Measurements from ENCODE around the gene ICAM2.

DNA sequence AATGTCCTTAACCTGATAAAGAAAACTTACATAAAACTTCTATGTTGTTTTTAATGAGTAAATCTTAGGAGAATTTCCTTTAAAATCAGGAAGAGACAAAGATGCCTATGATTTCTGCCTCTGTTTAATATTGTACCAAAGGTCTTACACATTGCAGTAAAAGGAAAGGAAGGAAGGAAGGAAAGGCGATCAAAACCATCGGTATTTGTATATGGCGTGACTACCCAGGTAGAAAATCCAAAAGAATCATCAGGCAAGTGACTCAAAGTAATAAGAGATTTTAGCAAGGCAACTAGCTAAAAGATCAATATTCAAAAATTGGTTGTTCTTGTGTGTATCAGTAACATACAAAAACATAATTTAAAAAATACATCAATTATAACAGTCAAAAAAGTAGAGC, 3.5 kb downstream of the ICAM2 start:
- TF ChIP-seq SMC3 (IDR thresholded peaks at IDR 0.05; ENCODE audit: low read depth, low read length) (no peak), EP300 (IDR thresholded peaks at IDR 0.05; ENCODE audit: borderline replicate concordance in 1 of 2, low read depth in 1 of 2, low read length in 1 of 2) (no peak), GATA2 (CRISPR knock-in tag; IDR thresholded peaks at IDR 0.05) (no peak), POLR2AphosphoS5 (IDR thresholded peaks at IDR 0.05; ENCODE audit: low read depth, low read length) (no peak), YY1 (IDR thresholded peaks at IDR 0.05; ENCODE audit: low read depth) (no peak), FOXM1 (IDR thresholded peaks at IDR 0.05; ENCODE audit: low read depth) (no peak), MEF2A (IDR thresholded peaks at IDR 0.05; ENCODE audit: borderline replicate concordance, low read depth) (no peak), JUND (IDR thresholded peaks at IDR 0.05) (no peak), GABPA (IDR thresholded peaks at IDR 0.05; ENCODE audit: low read depth) (no peak), CHD2 (IDR thresholded peaks at IDR 0.05; ENCODE audit: low read length, partially characterized antibody) (no peak)
- TF ChIP-seq, protein P1, sequence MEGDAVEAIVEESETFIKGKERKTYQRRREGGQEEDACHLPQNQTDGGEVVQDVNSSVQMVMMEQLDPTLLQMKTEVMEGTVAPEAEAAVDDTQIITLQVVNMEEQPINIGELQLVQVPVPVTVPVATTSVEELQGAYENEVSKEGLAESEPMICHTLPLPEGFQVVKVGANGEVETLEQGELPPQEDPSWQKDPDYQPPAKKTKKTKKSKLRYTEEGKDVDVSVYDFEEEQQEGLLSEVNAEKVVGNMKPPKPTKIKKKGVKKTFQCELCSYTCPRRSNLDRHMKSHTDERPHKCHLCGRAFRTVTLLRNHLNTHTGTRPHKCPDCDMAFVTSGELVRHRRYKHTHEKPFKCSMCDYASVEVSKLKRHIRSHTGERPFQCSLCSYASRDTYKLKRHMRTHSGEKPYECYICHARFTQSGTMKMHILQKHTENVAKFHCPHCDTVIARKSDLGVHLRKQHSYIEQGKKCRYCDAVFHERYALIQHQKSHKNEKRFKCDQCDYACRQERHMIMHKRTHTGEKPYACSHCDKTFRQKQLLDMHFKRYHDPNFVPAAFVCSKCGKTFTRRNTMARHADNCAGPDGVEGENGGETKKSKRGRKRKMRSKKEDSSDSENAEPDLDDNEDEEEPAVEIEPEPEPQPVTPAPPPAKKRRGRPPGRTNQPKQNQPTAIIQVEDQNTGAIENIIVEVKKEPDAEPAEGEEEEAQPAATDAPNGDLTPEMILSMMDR (IDR thresholded peaks at IDR 0.05), result no peak

All from SK-N-SH (cell line).